H54 (cell line): ENCODE data around the gene GAS1.

Experiments
- DNase-seq: peaks from one replicate; pipeline ENCODE4 v3.0.0; 2011; ENCODE audit warnings: low spot score, mixed read lengths; ENCODE audit not compliant: insufficient read length
- FAIRE-seq: peaks from 3 replicates; lab custom pipeline; 2011; peaks lifted over from hg19 to GRCh38; lab: Jason Lieb, UNC
- POLR2A ChIP-seq: IDR thresholded peaks from 2 replicates; pipeline ENCODE4 v1.6.1; 2011; ENCODE audit warnings: low read depth, mild to moderate bottlenecking, low read length

The GAS1 gene

GRCh38 chr9:86948074-86948929 is 996 bp upstream of the GAS1 start:
- DNase-seq (peak; percentile 86), FAIRE-seq (peak; percentile 89)
- no peak for TF ChIP-seq POLR2A

GRCh38 chr9:86946201-86947145 is 833 bp downstream of the GAS1 start:
- FAIRE-seq: no peak
- TF ChIP-seq POLR2A: no peak
- peak; percentile 73 for DNase-seq

GRCh38 chr9:86945728-86946200 is 1.5 kb downstream of the GAS1 start:
- DNase-seq (no peak), FAIRE-seq (no peak)

GRCh38 chr9:86944796-86945727 is 2.2 kb downstream of the GAS1 start:
- TF ChIP-seq POLR2A: no peak
- DNase-seq: no peak
- no peak for FAIRE-seq

More at GRCh38 chr9:86945728-86946200, 1.5 kb downstream of the GAS1 start:
- TF ChIP-seq POLR2A: no peak

GRCh38 chr9:86943201-86944113 is 3.8 kb downstream of the GAS1 start:
- DNase-seq (no peak), FAIRE-seq (no peak)
- no peak for TF ChIP-seq POLR2A

GRCh38 chr9:86942281-86943200 is 4.8 kb downstream of the GAS1 start:
- FAIRE-seq (no peak), DNase-seq (no peak)
- no peak for TF ChIP-seq POLR2A

- DNase-seq (no peak), FAIRE-seq (no peak)
- TF ChIP-seq POLR2A: no peak
Observed at GRCh38 chr9:86941197-86941596, 6.1 kb downstream of the GAS1 start.

GRCh38 chr9:86940774-86941173 is 6.5 kb downstream of the GAS1 start:
- no peak for DNase-seq
- no peak for TF ChIP-seq POLR2A
- no peak for FAIRE-seq

GRCh38 chr9:86939891-86940290 is 7.4 kb downstream of the GAS1 start:
- DNase-seq: no peak
- TF ChIP-seq POLR2A: no peak
- no peak for FAIRE-seq

- DNase-seq (no peak), FAIRE-seq (no peak)
- no peak for TF ChIP-seq POLR2A
Observed at GRCh38 chr9:86939321-86939720, 8.0 kb downstream of the GAS1 start.

- no peak for TF ChIP-seq POLR2A
- FAIRE-seq (no peak), DNase-seq (no peak)
Observed at GRCh38 chr9:86938780-86939179, 8.5 kb downstream of the GAS1 start.

- no peak for TF ChIP-seq POLR2A
- FAIRE-seq: no peak
- DNase-seq: no peak
Observed at GRCh38 chr9:86926145-86926544, 21.2 kb downstream of the GAS1 start.
